Heart left ventricle (tissue), 16 donors: Measurements from ENCODE around the gene RNH1. TPM values are rescaled to one million over a fixed set of nuclear protein-coding genes. Genes with fewer than 3 reads are reported as not detected.

ENCODE experiments used
- ATAC-seq, 4 donors: fragments of 200-7000 bp; cut with Tn5 transposase; one replicate each; pipeline ENCODE4 v1.9.1; 2020 to 2022; ENCODE audit warnings: moderate library complexity in 4 of 4, mild to moderate bottlenecking in 3 of 4, moderate number of reproducible peaks in 1 of 4
- DNase-seq, 5 donors: peaks; one replicate each; pipeline ENCODE4 v3.0.0-alpha.2; 2020
- H3K27ac ChIP-seq, 12 donors: fragments of 200-600 bp; sonication (generic) in 4 of 12; one replicate each; pipeline versions ENCODE4 v1.5.0 to v1.8.0; 2016 to 2022; ENCODE audit warnings: mild to moderate bottlenecking in 2 of 12
- H3K27me3 ChIP-seq, 9 donors: fragments of 200-600 bp; sonication (generic) in 2 of 9; one replicate each; pipeline versions ENCODE4 v1.5.1 to v1.8.0; 2016 to 2022; ENCODE audit warnings: mild to moderate bottlenecking in 3 of 9
- H3K36me3 ChIP-seq, 9 donors: fragments of 200-600 bp; sonication (generic) in 2 of 9; one replicate each; pipeline versions ENCODE4 v1.5.0 to v1.8.0; 2018 to 2022; ENCODE audit warnings: mild to moderate bottlenecking in 2 of 9
- H3K4me1 ChIP-seq, 12 donors: fragments of 200-600 bp; sonication (generic) in 4 of 12; one replicate each; pipeline versions ENCODE4 v1.5.0 to v1.8.0; 2016 to 2022; ENCODE audit warnings: mild to moderate bottlenecking in 3 of 12
- H3K4me3 ChIP-seq, 12 donors: fragments of 200-600 bp; sonication (generic) in 4 of 12; one replicate each; pipeline versions ENCODE4 v1.5.0 to v1.8.0; 2017 to 2022; ENCODE audit warnings: mild to moderate bottlenecking in 9 of 12, moderate library complexity in 4 of 12
- H3K9me3 ChIP-seq, 12 donors: fragments of 200-600 bp; sonication (generic) in 4 of 12; one replicate each; pipeline versions ENCODE4 v1.5.0 to v1.8.0; 2016 to 2022; ENCODE audit warnings: mild to moderate bottlenecking in 1 of 12
- POLR2A ChIP-seq, 2 donors: fragments of 450-650 bp; IDR thresholded peaks; one replicate each; pipeline ENCODE4 v1.6.1; 2017; ENCODE audit warnings: antibody characterized with exemption in 2 of 2, mild to moderate bottlenecking in 2 of 2, moderate library complexity in 2 of 2
- WGBS, 4 donors: extraction: QIAGEN DNeasy Blood & Tissue Kit in 2 of 4; methylation state at CpG; one replicate each; pipeline versions ENCODE4 v1.1.5 to v1.1.7; 2013 to 2018; 5-methylcytosine and 5-hydroxymethylcytosine counted together
- intact Hi-C, 10 donors: fragments of 100-400 bp; cut with DNase I; formaldehyde crosslinking; loops; one replicate each; pipeline versions ENCODE4 v1.11.1 to v1.14.2; 2022
- long read RNA-seq, 3 donors: library from polyadenylated mRNA; unstranded; transcript quantifications; one replicate each; pipeline ENCODE4 v2.0.0, GENCODE V29; 2020 to 2021
- polyA plus RNA-seq, 2 donors: library from polyadenylated mRNA; stranded (reverse); fragments of 200-250 nt; gene quantifications; one replicate each; pipeline ENCODE4 v1.2.3, GENCODE V29; 2013
- total RNA-seq, 9 donors: library from RNA; depleted of rRNA in 2 of 9; stranded (reverse); fragments of >200 nt in 2 of 9; fragmentation: NEBNext Ultra II Directional in 3 of 9; extraction: Animal tissue kit (Norgen Biotek cat#: 25700) in 3 of 9; gene quantifications; one replicate each; pipeline versions ENCODE4 v1.1.0 to v1.2.4, GENCODE V29; 2016 to 2023
- TF ChIP-seq, protein P1 (sequence below), 12 donors: fragments of 200-600 bp; sonication (generic) in 4 of 12; IDR thresholded peaks; one replicate each; pipeline versions ENCODE4 v1.5.0 to v1.8.0; 2018 to 2022; ENCODE audit warnings: antibody characterized with exemption in 12 of 12, mild to moderate bottlenecking in 5 of 12
- donor health status: ischemic (EF 13 %, LVEDD 7.1; RV severe dilation, severe dysfunction).
- donor health status: healthy with polysubstance abuse.
- donor health status: DM: no; HTN: yes; CAD: no.
- donor health status: DM: no; HTN: no; CAD: no.
- donor health status: ischemic (EF 25% LVEDD 6.9; RV normal size, moderate dysfunction).
- donor health status: ischemic (EF 25% LVEDD 5.7; RV mildly dilated, moderate dysfunction).
- donor health status: healthy.
- donor health status: DM: yes; HTN: yes; CAD: no.
- donor health status: ischemic (EF 35%, LVEDD 5.7; RV mildly dilated, moderate dysfunction).
- donor health status: nonischemic (EF 11% LVEDD 7.7; RV severe dilation, severe dysfunction).
- donor health status: DM: yes; HTN: yes; CAD: no.
- donor health status: PGD.
- donor health status: ischemic (EF 29% LVEDD 5.4; RV normal size, mild dysfunction).
- donor health status: nonischemic (EF 23%, LVEDD 6.1; RV moderate dilation, normal function).

The RNH1 gene
- total RNA-seq = 100 to 1,000 TPM; 132 to 247 (median 158) TPM
- 100 to 1,000 TPM in 1 of 2 donors, 10 to 100 TPM in 1; 58.2 to 207 TPM for polyA plus RNA-seq
- long read RNA-seq, donor 1, transcript RNH1-203 (10 exons, 1,722 nt) = major isoform, 175 of 554 reads
- long read RNA-seq, donor 1, transcript RNH1-202 (10 exons, 1,791 nt) = minor isoform, 151 of 554 reads
- long read RNA-seq, donor 1, transcript RNH1-224 (9 exons, 2,973 nt) = minor isoform, 20 of 554 reads
- long read RNA-seq, donor 1, transcript RNH1-206 (10 exons, 1,725 nt) = minor isoform, 13 of 554 reads
- long read RNA-seq, donor 1, partial matches to known transcripts = 79 of 554 reads
- long read RNA-seq, donor 1, other reads (novel, unspliced or antisense) = 90 of 554 reads
- long read RNA-seq, donor 2, transcript RNH1-202 (10 exons, 1,791 nt) = minor isoform, 421 of 1,909 reads
- long read RNA-seq, donor 2, transcript RNH1-203 (10 exons, 1,722 nt) = major isoform, 661 of 1,909 reads
- long read RNA-seq, donor 2, transcript RNH1-222 (11 exons, 1,829 nt) = minor isoform, 49 of 1,909 reads
- long read RNA-seq, donor 2, transcript RNH1-224 (9 exons, 2,973 nt) = minor isoform, 40 of 1,909 reads
- long read RNA-seq, donor 2, partial matches to known transcripts = 290 of 1,909 reads
- long read RNA-seq, donor 2, other reads (novel, unspliced or antisense) = 378 of 1,909 reads
- long read RNA-seq, donor 3, transcript RNH1-201 (11 exons, 1,894 nt) = minor isoform, 12 of 486 reads
- long read RNA-seq, donor 3, transcript RNH1-202 (10 exons, 1,791 nt) = minor isoform, 129 of 486 reads
- long read RNA-seq, donor 3, transcript RNH1-203 (10 exons, 1,722 nt) = major isoform, 156 of 486 reads
- long read RNA-seq, donor 3, transcript RNH1-222 (11 exons, 1,829 nt) = minor isoform, 15 of 486 reads
- long read RNA-seq, donor 3, partial matches to known transcripts = 61 of 486 reads
- long read RNA-seq, donor 3, other reads (novel, unspliced or antisense) = 81 of 486 reads

DNA sequence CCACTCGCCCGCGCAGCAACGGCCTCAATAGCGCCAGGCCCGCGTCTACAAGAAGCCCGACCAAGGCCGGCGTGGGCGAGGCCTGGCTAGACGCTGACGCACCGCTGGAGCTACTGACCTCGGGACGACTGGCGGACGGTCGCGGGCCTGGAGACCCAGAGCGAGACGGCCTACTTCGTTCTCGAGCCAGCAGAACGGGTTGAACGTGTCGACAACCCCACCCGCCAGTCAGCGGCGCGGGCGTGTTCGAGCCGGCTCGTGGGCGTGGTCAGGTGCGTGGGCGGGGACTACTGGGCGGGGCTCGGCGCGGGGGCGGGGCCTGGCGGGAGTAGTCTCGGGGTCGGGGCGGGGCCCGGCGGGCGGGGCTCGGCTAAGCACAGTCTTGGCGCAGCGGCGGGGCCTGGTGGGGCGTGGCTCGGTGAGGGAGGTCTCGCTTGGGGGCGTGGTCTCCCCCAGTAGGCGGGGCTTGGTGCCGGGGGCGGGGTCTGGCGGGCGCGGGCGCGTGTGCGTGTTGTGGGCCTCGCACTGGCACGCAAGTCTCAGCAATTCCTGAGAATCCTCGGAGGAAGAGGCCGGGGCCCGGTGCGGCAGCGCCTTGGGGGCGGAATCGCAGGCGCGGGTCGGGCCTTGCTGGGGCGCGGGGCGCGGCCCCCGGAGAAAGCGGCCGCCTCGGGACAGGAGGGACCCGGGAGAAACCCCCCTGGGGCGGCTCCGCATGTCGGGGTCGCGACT lies at the start of gene RNH1:
TSS of gene RNH1 (minus strand) at position 248 of the 732 bp plus-strand sequence. CDS start 5,080 bp downstream, outside the sequence.
- WGBS, 4 donors = 0 to 1% (median 1%) methylated on average over 53 to 93 of the region's 93 CpGs
- peak; percentile 79 to 90 (median 86) for ATAC-seq
- H3K9me3 ChIP-seq = no peaks in the 10 kb centered on the region
- TF ChIP-seq POLR2A (IDR thresholded peaks at IDR 0.05) = peak in 1 of 2 donors; percentile 41
- TF ChIP-seq, protein P1, sequence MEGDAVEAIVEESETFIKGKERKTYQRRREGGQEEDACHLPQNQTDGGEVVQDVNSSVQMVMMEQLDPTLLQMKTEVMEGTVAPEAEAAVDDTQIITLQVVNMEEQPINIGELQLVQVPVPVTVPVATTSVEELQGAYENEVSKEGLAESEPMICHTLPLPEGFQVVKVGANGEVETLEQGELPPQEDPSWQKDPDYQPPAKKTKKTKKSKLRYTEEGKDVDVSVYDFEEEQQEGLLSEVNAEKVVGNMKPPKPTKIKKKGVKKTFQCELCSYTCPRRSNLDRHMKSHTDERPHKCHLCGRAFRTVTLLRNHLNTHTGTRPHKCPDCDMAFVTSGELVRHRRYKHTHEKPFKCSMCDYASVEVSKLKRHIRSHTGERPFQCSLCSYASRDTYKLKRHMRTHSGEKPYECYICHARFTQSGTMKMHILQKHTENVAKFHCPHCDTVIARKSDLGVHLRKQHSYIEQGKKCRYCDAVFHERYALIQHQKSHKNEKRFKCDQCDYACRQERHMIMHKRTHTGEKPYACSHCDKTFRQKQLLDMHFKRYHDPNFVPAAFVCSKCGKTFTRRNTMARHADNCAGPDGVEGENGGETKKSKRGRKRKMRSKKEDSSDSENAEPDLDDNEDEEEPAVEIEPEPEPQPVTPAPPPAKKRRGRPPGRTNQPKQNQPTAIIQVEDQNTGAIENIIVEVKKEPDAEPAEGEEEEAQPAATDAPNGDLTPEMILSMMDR (IDR thresholded peaks at IDR 0.05) = no peak
- peak within 1 kb of the TSS; percentile 95 to 100 (median 99) for H3K27ac ChIP-seq
- H3K4me3 ChIP-seq = peak within 1 kb of the TSS; percentile 52 to 98 (median 82)
- peak; percentile 99 to 100 (median 99) for DNase-seq
- H3K4me1 ChIP-seq = peaks cover 8 to 51% (median 43%) of the 10 kb centered on the region in 12 donors
- H3K27me3 ChIP-seq = no peaks in the 10 kb centered on the region
- intact Hi-C loops = loop anchor here in 8 of 10 donors (1.0 to 10.0 kb wide), 8 partner anchors 11 to 302 kb away; partner anchors contain the start of genes PTDSS2 (in 4 of the 8), BET1L (in 3 of the 8), RIC8A (in 3 of the 8) and IFITM2 (in 1 of the 8)
- H3K36me3 ChIP-seq = peaks cover 0 to 29% (median 20%) of the 10 kb centered on the region in 9 donors

DNA sequence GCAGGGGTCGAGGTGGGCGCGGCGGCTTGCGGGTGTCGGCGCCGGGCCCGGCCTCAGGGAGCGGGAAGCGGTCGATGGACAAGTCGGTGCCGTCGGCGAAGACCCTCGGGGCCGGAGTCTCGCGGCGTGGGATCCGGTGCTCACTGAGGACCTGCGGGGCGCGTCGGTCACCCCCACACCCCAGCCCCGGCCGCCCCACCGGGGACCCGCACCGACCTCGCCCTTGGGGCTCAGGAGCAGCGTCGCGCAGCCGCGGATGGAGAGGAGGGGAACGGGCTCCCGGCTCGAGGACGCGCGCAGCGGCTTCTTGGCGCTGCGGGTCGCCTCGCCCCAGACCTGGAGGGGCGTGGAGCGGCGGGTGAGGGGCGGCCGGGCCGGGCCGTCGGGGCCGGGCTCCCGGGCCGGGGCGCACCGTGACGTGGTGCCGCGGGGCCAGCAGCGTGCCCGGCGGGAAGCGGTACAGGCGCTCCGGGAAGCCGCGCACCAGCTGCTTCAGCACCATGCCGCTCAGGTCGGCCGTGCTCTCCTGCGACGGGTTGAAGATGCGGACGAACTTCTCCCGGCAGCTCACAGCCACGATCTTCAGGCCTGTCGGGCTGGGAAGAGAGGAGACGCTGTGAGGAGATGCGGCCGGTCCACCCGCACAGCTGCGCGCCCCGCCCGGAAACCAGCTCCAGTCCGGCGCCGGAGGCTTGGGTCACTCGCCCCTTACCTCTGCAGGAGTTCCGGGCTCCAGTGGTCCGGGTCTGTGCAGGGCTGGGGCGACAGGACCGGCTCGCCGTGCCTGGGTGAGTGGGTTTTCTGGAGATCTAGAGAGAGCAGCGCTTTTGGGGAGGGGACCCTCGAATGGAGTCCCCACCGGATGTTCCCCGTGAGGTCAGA lies 49.0 kb upstream of the RNH1 start:
- H3K4me1 ChIP-seq = peaks cover 0 to 32% (median 16%) of the 10 kb centered on the region in 12 donors
- intact Hi-C loops = loop anchor here in 8 of 10 donors (1.0 to 5.0 kb wide), 7 partner anchors 71 to 171 kb away; partner anchors contain the start of gene SCT (in 1 of the 8)
- ATAC-seq (no peak), DNase-seq (peak in 1 of 5 donors; percentile 22)
- H3K27me3 ChIP-seq = peaks cover 27 to 82% (median 58%) of the 10 kb centered on the region in 9 donors
- WGBS, 4 donors = 4 to 18% (median 8%) methylated on average over 20 to 104 of the region's 104 CpGs
- peak overlapping the region in 5 of 12 donors; percentile 6 to 50 (median 24) for H3K4me3 ChIP-seq
- H3K36me3 ChIP-seq = no peaks in the 10 kb centered on the region
- no peak overlapping the region for H3K27ac ChIP-seq
- TF ChIP-seq POLR2A (IDR thresholded peaks at IDR 0.05) = no peak
- TF ChIP-seq, protein P1 (IDR thresholded peaks at IDR 0.05) = no peak
- H3K9me3 ChIP-seq = no peaks in the 10 kb centered on the region

DNA sequence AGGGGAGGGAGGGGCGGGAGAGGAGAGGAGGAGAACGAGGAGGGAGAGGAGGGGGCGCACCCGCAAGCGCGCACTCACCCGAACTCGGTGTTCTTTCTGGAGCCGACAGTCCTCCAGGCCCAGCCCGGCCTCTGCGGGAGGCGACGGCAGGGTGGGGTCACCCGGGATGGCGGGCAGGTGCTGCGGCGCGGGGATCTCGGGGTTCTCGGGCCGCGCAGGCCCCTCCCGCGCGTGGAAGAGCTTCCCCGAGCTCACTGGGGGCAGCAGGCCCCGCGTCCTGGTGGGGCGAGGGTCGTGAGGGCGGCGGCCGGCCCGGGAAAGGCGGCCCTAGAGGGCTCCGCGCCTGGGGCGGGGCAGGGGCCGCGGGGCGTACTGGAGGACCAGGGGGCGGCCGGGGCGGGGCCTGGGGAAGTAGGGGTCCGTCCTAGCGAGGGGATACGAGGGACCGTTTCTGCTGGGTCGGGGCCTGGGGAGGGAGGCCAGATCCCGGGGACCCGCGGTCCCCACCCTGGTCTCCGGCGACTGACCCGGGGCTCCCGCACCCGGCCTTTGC lies 48.3 kb upstream of the RNH1 start:
- peak in 1 of 5 donors; percentile 20 for DNase-seq
- WGBS, 4 donors = 1 to 2% (median 2%) methylated on average over 14 to 57 of the region's 57 CpGs
- intact Hi-C loops = loop anchor here in 8 of 10 donors (1.0 to 5.0 kb wide), 7 partner anchors 72 to 172 kb away; partner anchors contain the start of gene SCT (in 1 of the 8)
- Histone ChIP-seq H3K4me1 (peaks cover 0 to 28% (median 14%) of the 10 kb centered on the region in 12 donors), H3K27me3 (peaks cover 27 to 84% (median 58%) of the 10 kb centered on the region in 9 donors), H3K36me3 (no peaks in the 10 kb centered on the region), H3K27ac (no peak overlapping the region), H3K4me3 (peak overlapping the region in 6 of 12 donors; percentile 6 to 50 (median 24)), H3K9me3 (no peaks in the 10 kb centered on the region)
- no peak for ATAC-seq
- TF ChIP-seq, protein P1 (IDR thresholded peaks at IDR 0.05) = peak in 3 of 12 donors; percentile 2 to 14 (median 6)
- no peak for TF ChIP-seq POLR2A (IDR thresholded peaks at IDR 0.05)
